Heart left ventricle (tissue), 16 donors: ENCODE results near the gene SMAD5. TPM values are rescaled to one million over a fixed set of nuclear protein-coding genes. Genes with fewer than 3 reads are reported as not detected.

Experiments
- ATAC-seq, 4 donors: fragments of 200-7000 bp; cut with Tn5 transposase; one replicate each; pipeline ENCODE4 v1.9.1; 2020 to 2022; ENCODE audit warnings: moderate library complexity in 4 of 4, mild to moderate bottlenecking in 3 of 4, moderate number of reproducible peaks in 1 of 4
- DNase-seq, 5 donors: peaks; one replicate each; pipeline ENCODE4 v3.0.0-alpha.2; 2020
- H3K27ac ChIP-seq, 12 donors: fragments of 200-600 bp; sonication (generic) in 4 of 12; one replicate each; pipeline versions ENCODE4 v1.5.0 to v1.8.0; 2016 to 2022; ENCODE audit warnings: mild to moderate bottlenecking in 2 of 12
- H3K27me3 ChIP-seq, 9 donors: fragments of 200-600 bp; sonication (generic) in 2 of 9; one replicate each; pipeline versions ENCODE4 v1.5.1 to v1.8.0; 2016 to 2022; ENCODE audit warnings: mild to moderate bottlenecking in 3 of 9
- H3K36me3 ChIP-seq, 9 donors: fragments of 200-600 bp; sonication (generic) in 2 of 9; one replicate each; pipeline versions ENCODE4 v1.5.0 to v1.8.0; 2018 to 2022; ENCODE audit warnings: mild to moderate bottlenecking in 2 of 9
- H3K4me1 ChIP-seq, 12 donors: fragments of 200-600 bp; sonication (generic) in 4 of 12; one replicate each; pipeline versions ENCODE4 v1.5.0 to v1.8.0; 2016 to 2022; ENCODE audit warnings: mild to moderate bottlenecking in 3 of 12
- H3K4me3 ChIP-seq, 12 donors: fragments of 200-600 bp; sonication (generic) in 4 of 12; one replicate each; pipeline versions ENCODE4 v1.5.0 to v1.8.0; 2017 to 2022; ENCODE audit warnings: mild to moderate bottlenecking in 9 of 12, moderate library complexity in 4 of 12
- H3K9me3 ChIP-seq, 12 donors: fragments of 200-600 bp; sonication (generic) in 4 of 12; one replicate each; pipeline versions ENCODE4 v1.5.0 to v1.8.0; 2016 to 2022; ENCODE audit warnings: mild to moderate bottlenecking in 1 of 12
- POLR2A ChIP-seq, 2 donors: fragments of 450-650 bp; IDR thresholded peaks; one replicate each; pipeline ENCODE4 v1.6.1; 2017; ENCODE audit warnings: antibody characterized with exemption in 2 of 2, mild to moderate bottlenecking in 2 of 2, moderate library complexity in 2 of 2
- WGBS, 4 donors: extraction: QIAGEN DNeasy Blood & Tissue Kit in 2 of 4; methylation state at CpG; one replicate each; pipeline versions ENCODE4 v1.1.5 to v1.1.7; 2013 to 2018; 5-methylcytosine and 5-hydroxymethylcytosine counted together
- intact Hi-C, 10 donors: fragments of 100-400 bp; cut with DNase I; formaldehyde crosslinking; loops; one replicate each; pipeline versions ENCODE4 v1.11.1 to v1.14.2; 2022
- long read RNA-seq, 3 donors: library from polyadenylated mRNA; unstranded; transcript quantifications; one replicate each; pipeline ENCODE4 v2.0.0, GENCODE V29; 2020 to 2021
- polyA plus RNA-seq, 2 donors: library from polyadenylated mRNA; stranded (reverse); fragments of 200-250 nt; gene quantifications; one replicate each; pipeline ENCODE4 v1.2.3, GENCODE V29; 2013
- total RNA-seq, 9 donors: library from RNA; depleted of rRNA in 2 of 9; stranded (reverse); fragments of >200 nt in 2 of 9; fragmentation: NEBNext Ultra II Directional in 3 of 9; extraction: Animal tissue kit (Norgen Biotek cat#: 25700) in 3 of 9; gene quantifications; one replicate each; pipeline versions ENCODE4 v1.1.0 to v1.2.4, GENCODE V29; 2016 to 2023
- TF ChIP-seq, protein P1 (sequence below), 12 donors: fragments of 200-600 bp; sonication (generic) in 4 of 12; IDR thresholded peaks; one replicate each; pipeline versions ENCODE4 v1.5.0 to v1.8.0; 2018 to 2022; ENCODE audit warnings: antibody characterized with exemption in 12 of 12, mild to moderate bottlenecking in 5 of 12
- donor health status: ischemic (EF 13 %, LVEDD 7.1; RV severe dilation, severe dysfunction).
- donor health status: healthy with polysubstance abuse.
- donor health status: DM: no; HTN: yes; CAD: no.
- donor health status: DM: no; HTN: no; CAD: no.
- donor health status: ischemic (EF 25% LVEDD 6.9; RV normal size, moderate dysfunction).
- donor health status: ischemic (EF 25% LVEDD 5.7; RV mildly dilated, moderate dysfunction).
- donor health status: healthy.
- donor health status: DM: yes; HTN: yes; CAD: no.
- donor health status: ischemic (EF 35%, LVEDD 5.7; RV mildly dilated, moderate dysfunction).
- donor health status: nonischemic (EF 11% LVEDD 7.7; RV severe dilation, severe dysfunction).
- donor health status: DM: yes; HTN: yes; CAD: no.
- donor health status: PGD.
- donor health status: ischemic (EF 29% LVEDD 5.4; RV normal size, mild dysfunction).
- donor health status: nonischemic (EF 23%, LVEDD 6.1; RV moderate dilation, normal function).

Gene SMAD5
- total RNA-seq = 10 to 100 TPM; 24.9 to 53.3 (median 36.4) TPM
- 10 to 100 TPM in 1 of 2 donors, 1 to 10 TPM in 1; 6.9 to 12.0 TPM for polyA plus RNA-seq
- long read RNA-seq, donor 1, full-length matches to known transcripts = 3 of 11 reads
- long read RNA-seq, donor 1, partial matches to known transcripts = 2 of 11 reads
- long read RNA-seq, donor 1, other reads (novel, unspliced or antisense) = 6 of 11 reads
- long read RNA-seq, donor 2, full-length matches to known transcripts = 26 of 37 reads
- long read RNA-seq, donor 2, partial matches to known transcripts = 3 of 37 reads
- long read RNA-seq, donor 2, other reads (novel, unspliced or antisense) = 8 of 37 reads
- long read RNA-seq, donor 3, full-length matches to known transcripts = 7 of 21 reads
- long read RNA-seq, donor 3, partial matches to known transcripts = 7 of 21 reads
- long read RNA-seq, donor 3, other reads (novel, unspliced or antisense) = 7 of 21 reads

DNA sequence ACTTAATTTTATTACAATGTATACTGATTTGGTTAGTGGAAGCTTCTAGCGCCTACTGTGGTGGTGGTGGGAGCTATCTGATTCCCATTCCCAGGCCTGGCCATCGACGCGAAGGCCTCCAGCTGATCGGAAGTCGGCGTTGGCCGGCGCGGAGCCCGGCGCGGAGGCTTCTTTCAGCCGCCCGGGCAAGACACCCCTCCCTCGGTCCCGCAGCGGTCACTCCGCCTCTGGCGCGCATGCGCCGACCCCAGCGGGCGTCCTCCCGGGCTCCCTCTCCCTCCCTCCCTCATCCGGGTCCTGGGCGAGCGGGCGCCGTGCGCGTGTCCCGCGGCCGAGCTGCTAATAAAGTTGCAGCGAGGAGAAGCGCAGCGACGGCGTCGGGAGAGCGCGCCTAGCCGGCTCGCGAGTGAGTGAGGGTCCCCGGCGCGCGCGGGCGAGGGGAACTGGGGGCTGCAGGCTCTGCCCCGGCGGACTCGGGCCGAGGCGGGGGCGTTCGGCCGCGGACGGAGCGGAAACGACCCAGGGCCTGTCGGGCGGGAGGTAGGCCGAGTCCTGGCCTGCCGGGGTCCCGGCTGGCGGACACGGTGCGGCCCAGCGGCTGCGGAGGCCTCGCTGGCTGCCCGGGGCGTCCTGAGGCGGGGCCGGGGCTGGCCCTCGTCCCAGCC lies at the start of gene SMAD5:
Gene SMAD5 (plus strand): TSS at position 289 of the 665 bp plus-strand sequence. CDS start 20,916 bp downstream, outside the sequence.
- intact Hi-C loops = loop anchor here (2.0 to 5.0 kb wide), 4 partner anchors 40 to 50 kb away; no protein-coding TSS in a partner anchor
- WGBS, 4 donors = 0 to 1% (median 0%) methylated on average over 54 to 81 of the region's 81 CpGs

DNA sequence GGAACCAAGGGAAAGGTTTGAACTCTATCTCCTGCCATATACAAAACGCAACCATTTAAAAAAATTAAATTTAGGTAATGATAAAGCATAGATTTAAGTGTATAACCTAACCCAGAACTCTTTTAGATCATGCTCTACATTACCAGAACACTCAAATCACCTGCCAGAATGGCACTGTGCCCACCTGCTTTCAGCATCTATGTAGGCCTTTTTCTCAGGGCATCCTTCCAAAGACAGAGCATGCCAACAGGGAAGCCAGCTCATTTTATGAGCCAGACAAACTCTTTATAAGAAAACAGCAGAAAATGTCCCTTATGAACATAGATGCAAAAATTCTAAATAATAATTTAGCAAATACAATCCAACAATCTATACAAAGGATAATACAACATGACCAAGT lies 47.9 kb upstream of the SMAD5 start:
- ATAC-seq (no peak), DNase-seq (peak in 4 of 5 donors; percentile 51 to 78 (median 67))
- H3K27ac ChIP-seq = peak overlapping the region in 2 of 12 donors; percentile 3 to 16
- intact Hi-C loops = loop anchor here in 9 of 10 donors (5.0 to 10.0 kb wide), 9 partner anchors 48 to 200 kb away; partner anchors contain the start of gene SMAD5 (in 7 of the 9)
- H3K36me3 ChIP-seq = no peaks in the 10 kb centered on the region
- TF ChIP-seq POLR2A (IDR thresholded peaks at IDR 0.05) = no peak
- TF ChIP-seq, protein P1, sequence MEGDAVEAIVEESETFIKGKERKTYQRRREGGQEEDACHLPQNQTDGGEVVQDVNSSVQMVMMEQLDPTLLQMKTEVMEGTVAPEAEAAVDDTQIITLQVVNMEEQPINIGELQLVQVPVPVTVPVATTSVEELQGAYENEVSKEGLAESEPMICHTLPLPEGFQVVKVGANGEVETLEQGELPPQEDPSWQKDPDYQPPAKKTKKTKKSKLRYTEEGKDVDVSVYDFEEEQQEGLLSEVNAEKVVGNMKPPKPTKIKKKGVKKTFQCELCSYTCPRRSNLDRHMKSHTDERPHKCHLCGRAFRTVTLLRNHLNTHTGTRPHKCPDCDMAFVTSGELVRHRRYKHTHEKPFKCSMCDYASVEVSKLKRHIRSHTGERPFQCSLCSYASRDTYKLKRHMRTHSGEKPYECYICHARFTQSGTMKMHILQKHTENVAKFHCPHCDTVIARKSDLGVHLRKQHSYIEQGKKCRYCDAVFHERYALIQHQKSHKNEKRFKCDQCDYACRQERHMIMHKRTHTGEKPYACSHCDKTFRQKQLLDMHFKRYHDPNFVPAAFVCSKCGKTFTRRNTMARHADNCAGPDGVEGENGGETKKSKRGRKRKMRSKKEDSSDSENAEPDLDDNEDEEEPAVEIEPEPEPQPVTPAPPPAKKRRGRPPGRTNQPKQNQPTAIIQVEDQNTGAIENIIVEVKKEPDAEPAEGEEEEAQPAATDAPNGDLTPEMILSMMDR (IDR thresholded peaks at IDR 0.05) = no peak
- peaks cover 0 to 2% (median 0%) of the 10 kb centered on the region in 9 donors for H3K27me3 ChIP-seq
- peaks cover 6 to 68% (median 36%) of the 10 kb centered on the region in 12 donors for H3K4me1 ChIP-seq
- no peaks in the 10 kb centered on the region for H3K9me3 ChIP-seq
- WGBS, 4 donors = 52 to 77% (median 63%) methylated on average over 1 of the region's 1 CpG
- H3K4me3 ChIP-seq = no peak overlapping the region

More for the DNA sequence above, at the start of gene SMAD5:
- Histone ChIP-seq H3K9me3 (no peaks in the 10 kb centered on the region), H3K36me3 (no peaks in the 10 kb centered on the region), H3K4me1 (peaks cover 7 to 65% (median 39%) of the 10 kb centered on the region in 12 donors), H3K4me3 (peak within 1 kb of the TSS; percentile 80 to 95 (median 90)), H3K27me3 (no peaks in the 10 kb centered on the region), H3K27ac (peak within 1 kb of the TSS; percentile 84 to 100 (median 98))
- TF ChIP-seq, protein P1 (IDR thresholded peaks at IDR 0.05) = peak in 1 of 12 donors; percentile 13
- peak; percentile 36 to 86 for TF ChIP-seq POLR2A (IDR thresholded peaks at IDR 0.05)
- DNase-seq = peak; percentile 97 to 99 (median 98)
- peak; percentile 97 to 99 (median 99) for ATAC-seq

DNA sequence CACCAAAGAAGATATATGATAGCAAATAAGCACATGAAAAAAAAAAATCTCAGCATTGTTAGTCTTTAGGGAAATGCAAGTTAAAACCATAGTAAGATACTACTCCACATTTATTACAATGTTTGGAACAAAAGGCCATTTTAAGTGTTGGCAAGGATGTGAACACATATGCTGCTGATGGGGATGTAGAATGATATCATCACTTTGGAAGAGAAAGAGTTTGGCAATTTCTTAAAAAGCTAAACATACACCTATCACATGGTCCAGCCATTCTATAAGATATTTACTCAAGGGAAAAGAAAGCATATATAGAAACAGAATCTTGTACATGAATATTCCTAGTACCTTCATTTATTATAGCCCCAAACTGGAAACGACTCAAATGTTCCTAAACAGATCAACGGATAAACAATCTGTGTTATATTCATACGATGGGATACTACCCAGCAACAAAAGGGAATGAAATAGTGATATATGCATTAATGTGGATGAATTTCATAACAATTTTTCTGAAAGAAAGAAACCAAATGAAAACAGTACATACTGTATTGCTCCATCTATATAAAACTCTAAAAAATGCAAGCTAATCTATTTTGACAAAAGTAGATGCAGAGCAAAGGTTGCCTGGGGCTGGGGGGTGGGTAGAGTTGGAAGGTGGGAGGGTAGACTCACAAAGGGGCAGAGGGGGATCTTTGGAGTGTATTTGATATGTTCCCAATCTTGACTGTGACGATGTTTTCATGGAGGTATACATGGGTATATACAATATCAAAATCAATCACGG lies 45.7 kb upstream of the SMAD5 start:
- no peaks in the 10 kb centered on the region for H3K36me3 ChIP-seq
- peak overlapping the region in 11 of 12 donors; percentile 54 to 94 (median 89) for H3K27ac ChIP-seq
- no peak for DNase-seq
- no peak for ATAC-seq
- TF ChIP-seq POLR2A (IDR thresholded peaks at IDR 0.05) = no peak
- no peak overlapping the region for H3K4me3 ChIP-seq
- intact Hi-C loops = loop anchor here in 5 of 10 donors (5.0 to 10.0 kb wide), 4 partner anchors 45 to 202 kb away; partner anchors contain the start of gene SMAD5 (in 5 of the 5)
- WGBS, 4 donors = 73 to 85% (median 80%) methylated on average over 5 of the region's 5 CpGs
- no peaks in the 10 kb centered on the region for H3K27me3 ChIP-seq
- peaks cover 6 to 70% (median 34%) of the 10 kb centered on the region in 12 donors for H3K4me1 ChIP-seq
- no peaks in the 10 kb centered on the region for H3K9me3 ChIP-seq
